Measurements from ENCODE around the gene SNTB2. TPM values are rescaled to one million over a fixed set of nuclear protein-coding genes. Genes with fewer than 3 reads are reported as not detected.

Gene SNTB2
- total and polyA plus RNA-seq, 2 of the 13 experiments (the other 11 are each of a cell fraction or from before 2014, with no cell fraction given) = 11.5 to 19.2 TPM

DNA sequence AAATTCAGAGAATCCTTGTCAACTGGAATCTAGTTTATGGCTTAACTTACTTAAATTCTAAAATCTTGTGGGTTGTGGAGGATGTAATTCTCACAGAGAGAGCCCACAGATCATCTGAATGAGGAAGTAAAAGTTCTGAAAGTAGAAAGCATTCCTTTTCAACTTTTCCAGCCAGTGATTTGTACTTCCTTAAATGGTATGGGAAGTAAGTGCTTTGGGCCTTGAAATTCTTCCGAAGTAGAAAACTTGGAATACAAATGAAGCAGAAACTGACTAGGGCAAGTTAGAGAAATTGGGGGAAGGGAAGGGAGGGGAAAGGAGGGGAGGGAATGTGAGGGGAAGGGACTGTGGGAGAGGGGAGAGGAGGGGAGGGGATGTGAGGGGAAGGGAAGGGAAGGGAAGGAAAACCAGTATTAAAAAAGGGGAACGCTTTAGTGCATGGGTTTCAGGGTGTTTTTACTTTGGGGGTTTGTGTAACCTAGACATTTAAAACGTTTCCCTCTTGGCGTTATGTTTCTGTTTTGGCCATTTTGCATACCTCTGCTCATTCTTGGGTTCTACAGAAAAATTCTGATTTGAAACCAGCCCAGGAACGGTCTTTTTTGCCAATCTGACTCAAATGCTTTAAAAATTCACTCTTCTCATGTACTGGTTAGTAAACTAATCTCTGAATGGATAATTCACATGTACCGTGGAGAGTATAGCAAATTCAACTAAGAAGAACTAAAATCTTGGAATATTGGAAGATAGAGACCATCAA is 15.5 kb upstream of the SNTB2 start:
- 95% methylated on average over 6 of the region's 6 CpGs for WGBS (ENCODE audit: low lambda C conversion rate)
- no peak for ATAC-seq
- TF ChIP-seq ZNF674 (CRISPR knock-in tag; IDR thresholded peaks at IDR 0.05; ENCODE audit: low read depth) (no peak), KLF6 (CRISPR knock-in tag; IDR thresholded peaks at IDR 0.05) (no peak), SRSF1 (optimal IDR thresholded peaks at IDR 0.05; ENCODE audit: low read depth, low read length) (no peak), DNMT3B (CRISPR knock-in tag; conservative IDR thresholded peaks at IDR 0.05) (no peak), ZFY (CRISPR knock-in tag; IDR thresholded peaks at IDR 0.05) (no peak), MAFK (conservative IDR thresholded peaks at IDR 0.05 in 1 of 2, IDR thresholded peaks at IDR 0.05 in 1 of 2; ENCODE audit: low read length in 2 of 2) (no peak), PCBP2 (optimal IDR thresholded peaks at IDR 0.05; ENCODE audit: low read depth, low read length, poor library complexity, severe bottlenecking) (peak; percentile 98), TRAFD1 (CRISPR knock-in tag; IDR thresholded peaks at IDR 0.05; ENCODE audit: borderline replicate concordance) (no peak), HNRNPK (IDR thresholded peaks at IDR 0.05; ENCODE audit: low read depth, low read length, poor library complexity, severe bottlenecking) (peak; percentile 100), AHR (CRISPR knock-in tag; IDR thresholded peaks at IDR 0.05) (no peak), MAFF (IDR thresholded peaks at IDR 0.05; ENCODE audit: low read depth, low read length) (no peak), TGIF2 (CRISPR knock-in tag; IDR thresholded peaks at IDR 0.05) (no peak), FOSL1 (CRISPR knock-in tag; IDR thresholded peaks at IDR 0.05; ENCODE audit: borderline replicate concordance) (no peak), KLF13 (CRISPR knock-in tag; IDR thresholded peaks at IDR 0.05) (no peak), SUZ12 (IDR thresholded peaks at IDR 0.05; ENCODE audit: low read depth, low read length) (no peak), SPEN (CRISPR knock-in tag; IDR thresholded peaks at IDR 0.05; ENCODE audit: low read depth) (no peak), PCBP1 (IDR thresholded peaks at IDR 0.05; ENCODE audit: borderline replicate concordance, low read depth, low read length) (0 out of 2 replicates have a peak, but pooled peaks have one; percentile 75)
- TF ChIP-seq, protein P1, sequence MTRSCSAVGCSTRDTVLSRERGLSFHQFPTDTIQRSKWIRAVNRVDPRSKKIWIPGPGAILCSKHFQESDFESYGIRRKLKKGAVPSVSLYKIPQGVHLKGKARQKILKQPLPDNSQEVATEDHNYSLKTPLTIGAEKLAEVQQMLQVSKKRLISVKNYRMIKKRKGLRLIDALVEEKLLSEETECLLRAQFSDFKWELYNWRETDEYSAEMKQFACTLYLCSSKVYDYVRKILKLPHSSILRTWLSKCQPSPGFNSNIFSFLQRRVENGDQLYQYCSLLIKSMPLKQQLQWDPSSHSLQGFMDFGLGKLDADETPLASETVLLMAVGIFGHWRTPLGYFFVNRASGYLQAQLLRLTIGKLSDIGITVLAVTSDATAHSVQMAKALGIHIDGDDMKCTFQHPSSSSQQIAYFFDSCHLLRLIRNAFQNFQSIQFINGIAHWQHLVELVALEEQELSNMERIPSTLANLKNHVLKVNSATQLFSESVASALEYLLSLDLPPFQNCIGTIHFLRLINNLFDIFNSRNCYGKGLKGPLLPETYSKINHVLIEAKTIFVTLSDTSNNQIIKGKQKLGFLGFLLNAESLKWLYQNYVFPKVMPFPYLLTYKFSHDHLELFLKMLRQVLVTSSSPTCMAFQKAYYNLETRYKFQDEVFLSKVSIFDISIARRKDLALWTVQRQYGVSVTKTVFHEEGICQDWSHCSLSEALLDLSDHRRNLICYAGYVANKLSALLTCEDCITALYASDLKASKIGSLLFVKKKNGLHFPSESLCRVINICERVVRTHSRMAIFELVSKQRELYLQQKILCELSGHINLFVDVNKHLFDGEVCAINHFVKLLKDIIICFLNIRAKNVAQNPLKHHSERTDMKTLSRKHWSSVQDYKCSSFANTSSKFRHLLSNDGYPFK (CRISPR knock-in tag; IDR thresholded peaks at IDR 0.05; ENCODE audit: borderline replicate concordance) = no peak
- TF ChIP-seq, protein P2, sequence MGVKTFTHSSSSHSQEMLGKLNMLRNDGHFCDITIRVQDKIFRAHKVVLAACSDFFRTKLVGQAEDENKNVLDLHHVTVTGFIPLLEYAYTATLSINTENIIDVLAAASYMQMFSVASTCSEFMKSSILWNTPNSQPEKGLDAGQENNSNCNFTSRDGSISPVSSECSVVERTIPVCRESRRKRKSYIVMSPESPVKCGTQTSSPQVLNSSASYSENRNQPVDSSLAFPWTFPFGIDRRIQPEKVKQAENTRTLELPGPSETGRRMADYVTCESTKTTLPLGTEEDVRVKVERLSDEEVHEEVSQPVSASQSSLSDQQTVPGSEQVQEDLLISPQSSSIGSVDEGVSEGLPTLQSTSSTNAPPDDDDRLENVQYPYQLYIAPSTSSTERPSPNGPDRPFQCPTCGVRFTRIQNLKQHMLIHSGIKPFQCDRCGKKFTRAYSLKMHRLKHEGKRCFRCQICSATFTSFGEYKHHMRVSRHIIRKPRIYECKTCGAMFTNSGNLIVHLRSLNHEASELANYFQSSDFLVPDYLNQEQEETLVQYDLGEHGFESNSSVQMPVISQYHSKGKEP (CRISPR knock-in tag; IDR thresholded peaks at IDR 0.05) = no peak

More for the DNA sequence above, 15.5 kb upstream of the SNTB2 start:
- no peaks in the 10 kb centered on the region for H3K4me1 ChIP-seq (ENCODE audit: insufficient read depth, low read length)
- FAIRE-seq = no peak
- no peak overlapping the region for H3K4me3 ChIP-seq (replicated peaks in 1 of 3; ENCODE audit: insufficient read depth in 1 of 3, low read depth in 2 of 3, low read length in 3 of 3)
- no peak overlapping the region for H3K9ac ChIP-seq (ENCODE audit: insufficient read depth, low read depth, low read length)
- no peak for DNase-seq (ENCODE audit: low spot score)
- CTCF ChIA-PET (ENCODE audit: low intra/inter-chr PET ratio, low total read pairs) = no interaction called here
- in situ Hi-C loops (cut with HindIII; ENCODE audit: extremely low pct_ligation_motif_present, low pct_unique_long_range_greater_than_20kb) (no loop called here), intact Hi-C loops (cut with micrococcal nuclease; ENCODE audit: unreplicated experiment) (no loop called here)
- no peaks in the 10 kb centered on the region for H3K27me3 ChIP-seq (ENCODE audit: control insufficient read depth in 1 of 2, insufficient read depth in 2 of 2, low read length in 2 of 2)
- POLR2A ChIA-PET = interaction anchor here (0.9 kb wide), 1 partner anchor 16 kb away, joined by 3 read pairs; no protein-coding TSS in a partner anchor
- H3K9me3 ChIP-seq (ENCODE audit: low read length) = no peaks in the 10 kb centered on the region
- no peaks in the 10 kb centered on the region for H3K79me2 ChIP-seq (ENCODE audit: insufficient read depth, low read length)
- H4K20me1 ChIP-seq (ENCODE audit: insufficient read depth, low read length) = no peaks in the 10 kb centered on the region
- BruUV-seq (replicated peaks) = no TSS peak
- H2AFZ ChIP-seq (ENCODE audit: low read length) = no peak overlapping the region
- no peak overlapping the region for H3K4me2 ChIP-seq (ENCODE audit: low read depth, low read length)
- H3K36me3 ChIP-seq (replicated peaks in 1 of 2; ENCODE audit: control insufficient read depth in 1 of 2, insufficient read depth in 2 of 2, low read length in 2 of 2) = peaks cover 10 to 37% of the 10 kb centered on the region in 2 experiments
- no peak overlapping the region for H3K27ac ChIP-seq (ENCODE audit: extremely low read length, insufficient read depth, low read length)
